BE2C (cell line): ENCODE results near the gene SLC39A1.

Experiments
- DNase-seq: peaks from one replicate; pipeline ENCODE4 v3.0.0-alpha.2; 2020
- H3K27me3 ChIP-seq: fragments of 250-450 bp; sonication (Bioruptor Pico); 2 replicates; pipeline ENCODE4 v1.5.1; 2020; ENCODE audit warnings: mild to moderate bottlenecking
- H3K36me3 ChIP-seq: fragments of 250-450 bp; sonication (Bioruptor Pico); 2 replicates; pipeline ENCODE4 v1.5.1; 2020; ENCODE audit warnings: mild to moderate bottlenecking
- H3K4me1 ChIP-seq: fragments of 250-450 bp; sonication (Bioruptor Pico); 2 replicates; pipeline ENCODE4 v1.5.1; 2020
- H3K4me3 ChIP-seq: 2 replicates; pipeline ENCODE4 v1.5.1; 2011; ENCODE audit warnings: low read depth, low read length
- H3K9me3 ChIP-seq: fragments of 250-450 bp; sonication (Bioruptor Pico); 2 replicates; pipeline ENCODE4 v1.5.1; 2020
- TF ChIP-seq, protein P1 (sequence below): IDR thresholded peaks from 2 replicates; pipeline ENCODE4 v1.5.1; 2012; ENCODE audit warnings: mild to moderate bottlenecking, low read depth, low read length

SLC39A1 gene

DNA sequence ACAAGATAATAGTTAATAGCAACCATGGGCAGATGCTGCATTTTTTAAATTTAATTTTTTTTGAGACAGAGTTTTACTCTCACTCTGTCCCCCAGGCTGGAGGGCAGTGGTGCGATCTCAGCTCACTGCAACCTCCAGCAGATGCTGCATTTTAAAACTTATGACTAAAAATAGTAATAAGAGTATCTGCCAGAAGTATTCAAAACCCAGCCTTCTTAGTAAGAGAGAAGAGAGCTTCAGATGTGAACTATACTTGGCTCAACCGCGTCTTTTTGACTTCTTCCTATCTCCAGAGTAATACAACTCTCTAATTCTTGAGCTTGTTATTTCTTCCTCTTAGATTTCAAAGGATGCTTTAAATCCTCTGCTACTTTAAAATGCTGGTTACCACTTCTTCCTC, 31.9 kb upstream of the SLC39A1 start:
- Histone ChIP-seq H3K27me3 (no peaks in the 10 kb centered on the region), H3K4me3 (no peak overlapping the region), H3K9me3 (no peaks in the 10 kb centered on the region), H3K4me1 (peaks cover 3% of the 10 kb centered on the region), H3K36me3 (peaks cover 38% of the 10 kb centered on the region)
- TF ChIP-seq, protein P1, sequence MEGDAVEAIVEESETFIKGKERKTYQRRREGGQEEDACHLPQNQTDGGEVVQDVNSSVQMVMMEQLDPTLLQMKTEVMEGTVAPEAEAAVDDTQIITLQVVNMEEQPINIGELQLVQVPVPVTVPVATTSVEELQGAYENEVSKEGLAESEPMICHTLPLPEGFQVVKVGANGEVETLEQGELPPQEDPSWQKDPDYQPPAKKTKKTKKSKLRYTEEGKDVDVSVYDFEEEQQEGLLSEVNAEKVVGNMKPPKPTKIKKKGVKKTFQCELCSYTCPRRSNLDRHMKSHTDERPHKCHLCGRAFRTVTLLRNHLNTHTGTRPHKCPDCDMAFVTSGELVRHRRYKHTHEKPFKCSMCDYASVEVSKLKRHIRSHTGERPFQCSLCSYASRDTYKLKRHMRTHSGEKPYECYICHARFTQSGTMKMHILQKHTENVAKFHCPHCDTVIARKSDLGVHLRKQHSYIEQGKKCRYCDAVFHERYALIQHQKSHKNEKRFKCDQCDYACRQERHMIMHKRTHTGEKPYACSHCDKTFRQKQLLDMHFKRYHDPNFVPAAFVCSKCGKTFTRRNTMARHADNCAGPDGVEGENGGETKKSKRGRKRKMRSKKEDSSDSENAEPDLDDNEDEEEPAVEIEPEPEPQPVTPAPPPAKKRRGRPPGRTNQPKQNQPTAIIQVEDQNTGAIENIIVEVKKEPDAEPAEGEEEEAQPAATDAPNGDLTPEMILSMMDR: no peak
- no peak for DNase-seq

DNA sequence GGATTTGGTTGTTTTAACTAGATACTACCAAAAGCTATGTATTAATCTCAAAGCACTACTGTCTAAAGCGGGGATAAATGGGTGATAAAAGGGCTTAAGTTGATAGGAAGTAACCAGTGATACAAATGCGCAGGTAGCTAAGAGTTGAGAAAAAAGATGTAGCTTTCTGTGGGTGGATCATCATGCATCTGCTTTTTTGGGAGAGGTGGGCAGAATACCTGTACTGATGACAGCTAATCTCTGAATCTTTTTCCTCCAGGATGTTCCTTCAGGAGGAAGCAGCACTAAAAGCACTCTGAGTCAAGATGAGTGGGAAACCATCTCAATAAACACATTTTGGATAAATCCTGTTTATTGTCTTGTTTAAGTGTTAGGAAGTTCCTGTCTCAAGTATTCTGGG, 28.5 kb upstream of the SLC39A1 start:
- Histone ChIP-seq H3K4me3 (peak overlapping the region; percentile 98), H3K9me3 (no peaks in the 10 kb centered on the region), H3K36me3 (peaks cover 38% of the 10 kb centered on the region), H3K4me1 (peaks cover 6% of the 10 kb centered on the region), H3K27me3 (no peaks in the 10 kb centered on the region)
- no peak for DNase-seq
- TF ChIP-seq, protein P1: no peak

DNA sequence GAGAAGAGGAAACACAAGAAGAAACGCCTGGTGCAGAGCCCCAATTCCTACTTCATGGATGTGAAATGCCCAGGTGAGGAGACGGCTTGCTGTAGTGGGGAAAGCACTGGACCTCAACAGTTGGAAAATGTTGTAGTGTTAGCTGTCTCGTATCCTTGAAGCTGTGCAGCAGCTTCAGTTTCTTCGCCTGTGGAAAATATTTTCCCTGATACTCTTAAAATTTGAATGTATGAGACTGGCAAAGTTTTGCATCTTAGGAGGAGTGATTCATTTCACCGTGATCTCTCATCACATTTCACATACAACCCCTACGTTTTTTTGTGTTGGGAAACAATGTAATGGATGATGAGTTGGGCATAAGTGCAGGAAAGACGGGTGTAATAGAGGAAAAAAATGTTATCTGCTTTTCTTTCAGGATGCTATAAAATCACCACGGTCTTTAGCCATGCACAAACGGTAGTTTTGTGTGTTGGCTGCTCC, 27.9 kb upstream of the SLC39A1 start:
- peak overlapping the region; percentile 98 for H3K4me3 ChIP-seq
- H3K4me1 ChIP-seq: peaks cover 6% of the 10 kb centered on the region
- H3K27me3 ChIP-seq: no peaks in the 10 kb centered on the region
- H3K9me3 ChIP-seq: no peaks in the 10 kb centered on the region
- TF ChIP-seq, protein P1: no peak
- no peak for DNase-seq
- peaks cover 38% of the 10 kb centered on the region for H3K36me3 ChIP-seq

DNA sequence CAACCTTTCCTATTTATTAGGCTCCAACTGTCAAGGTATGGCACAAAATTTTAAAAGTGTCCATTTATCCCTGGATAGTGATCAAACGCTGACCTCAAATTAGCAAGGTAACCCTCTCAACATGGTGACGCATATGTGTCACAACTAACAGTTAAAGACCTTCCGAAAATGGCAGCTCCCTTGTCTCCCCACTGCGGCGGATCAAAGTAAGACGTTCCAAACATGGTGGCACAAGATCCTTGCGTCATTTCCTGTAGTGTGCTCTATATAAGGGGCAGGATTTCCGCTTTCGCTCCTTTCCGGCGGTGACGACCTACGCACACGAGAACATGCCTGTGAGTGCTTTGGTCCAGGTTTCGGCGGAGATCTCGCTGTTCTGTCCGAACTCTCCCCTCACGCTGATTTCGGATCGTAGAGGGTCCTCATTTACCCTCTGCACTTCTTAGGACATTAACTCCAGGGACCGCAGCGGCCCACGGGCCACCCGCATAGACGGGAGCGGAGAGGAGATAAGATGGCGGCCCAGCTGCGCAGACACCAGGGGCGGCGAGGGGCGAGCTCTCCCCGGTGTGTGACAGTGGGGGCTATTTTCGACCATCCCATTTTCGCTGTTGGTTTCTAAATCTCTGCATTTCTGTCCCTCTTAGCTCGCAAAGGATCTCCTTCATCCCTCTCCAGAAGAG, 27.3 kb upstream of the SLC39A1 start, which contains the start of gene RPS27:
Gene RPS27 (plus strand): TSS at position 295 of the 683 bp plus-strand sequence. CDS start 35 bp downstream, at position 330.
- H3K9me3 ChIP-seq: no peaks in the 10 kb centered on the region
- H3K4me3 ChIP-seq: peak within 1 kb of the TSS; percentile 98
- H3K36me3 ChIP-seq: peaks cover 38% of the 10 kb centered on the region
- peak; percentile 94 for DNase-seq
- TF ChIP-seq, protein P1: no peak
- no peaks in the 10 kb centered on the region for H3K27me3 ChIP-seq
- H3K4me1 ChIP-seq: peaks cover 7% of the 10 kb centered on the region

DNA sequence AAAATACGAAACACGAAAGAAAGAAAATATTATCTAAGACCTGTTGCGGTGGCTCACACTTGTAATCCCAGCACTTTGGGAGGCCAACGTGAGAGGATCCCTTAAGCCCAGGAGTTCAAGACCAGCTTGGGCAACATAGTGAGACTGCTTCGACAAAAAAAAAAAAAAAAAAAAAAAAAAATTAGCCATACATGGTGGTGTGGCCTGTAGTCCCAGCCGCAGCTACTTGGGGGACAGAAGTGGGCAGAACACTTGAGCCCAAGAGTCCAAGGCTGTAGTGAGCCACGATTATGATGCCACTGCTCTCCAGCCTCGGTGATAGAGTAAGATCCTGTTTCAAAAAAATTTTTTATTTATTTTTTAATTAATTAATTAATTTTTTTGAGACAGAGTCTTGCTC, 24.3 kb upstream of the SLC39A1 start:
- no peak for DNase-seq
- H3K4me1 ChIP-seq: peaks cover 10% of the 10 kb centered on the region
- H3K4me3 ChIP-seq: no peak overlapping the region
- H3K36me3 ChIP-seq: peaks cover 19% of the 10 kb centered on the region
- TF ChIP-seq, protein P1: no peak
- H3K27me3 ChIP-seq: no peaks in the 10 kb centered on the region
- H3K9me3 ChIP-seq: no peaks in the 10 kb centered on the region
